ENCODE results near the gene ECHS1. TPM values are rescaled to one million over a fixed set of nuclear protein-coding genes. Genes with fewer than 3 reads are reported as not detected.

ECHS1 gene
- total RNA-seq, 2 experiments from 2014 or later: 47.0 to 48.5 TPM

DNA sequence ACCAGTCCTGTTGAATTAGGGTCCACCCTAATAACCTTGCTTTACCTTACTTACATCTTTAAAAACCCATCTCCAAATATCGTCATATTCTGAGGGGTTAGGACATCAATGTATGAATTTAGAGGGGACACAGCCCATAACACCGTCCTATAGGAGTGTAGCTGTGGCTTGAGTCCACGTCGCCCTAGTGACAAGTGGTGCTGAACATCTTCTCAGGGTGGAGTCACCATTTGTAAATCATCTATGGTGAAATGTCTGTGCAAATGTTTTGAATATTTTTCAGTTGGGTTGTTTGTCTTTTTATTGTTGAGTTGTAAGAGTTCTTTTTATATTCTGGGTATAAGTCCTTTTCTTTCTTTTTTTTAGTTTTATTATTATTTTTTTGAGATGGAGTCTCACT lies 31.2 kb downstream of the ECHS1 start:
- no peaks in the 10 kb centered on the region for H3K36me3 Mint-ChIP-seq (ENCODE audit: low read depth)
- DNase-seq: no peak
- ChIA-PET POLR2A (no interaction called here), CTCF (interaction anchor here (1.6 kb wide), 1 partner anchor 12 kb away, joined by 7 read pairs; no protein-coding TSS in a partner anchor)
- no peak for ATAC-seq
- H3K27ac Mint-ChIP-seq: no peak overlapping the region
- no peaks in the 10 kb centered on the region for H3K9me3 Mint-ChIP-seq (ENCODE audit: insufficient read depth)
- H3K4me1 Mint-ChIP-seq (ENCODE audit: low read depth): peaks cover 5% of the 10 kb centered on the region
- H3K27me3 Mint-ChIP-seq (ENCODE audit: low read depth): peaks cover 25% of the 10 kb centered on the region
- no peak overlapping the region for H3K4me3 Mint-ChIP-seq

DNA sequence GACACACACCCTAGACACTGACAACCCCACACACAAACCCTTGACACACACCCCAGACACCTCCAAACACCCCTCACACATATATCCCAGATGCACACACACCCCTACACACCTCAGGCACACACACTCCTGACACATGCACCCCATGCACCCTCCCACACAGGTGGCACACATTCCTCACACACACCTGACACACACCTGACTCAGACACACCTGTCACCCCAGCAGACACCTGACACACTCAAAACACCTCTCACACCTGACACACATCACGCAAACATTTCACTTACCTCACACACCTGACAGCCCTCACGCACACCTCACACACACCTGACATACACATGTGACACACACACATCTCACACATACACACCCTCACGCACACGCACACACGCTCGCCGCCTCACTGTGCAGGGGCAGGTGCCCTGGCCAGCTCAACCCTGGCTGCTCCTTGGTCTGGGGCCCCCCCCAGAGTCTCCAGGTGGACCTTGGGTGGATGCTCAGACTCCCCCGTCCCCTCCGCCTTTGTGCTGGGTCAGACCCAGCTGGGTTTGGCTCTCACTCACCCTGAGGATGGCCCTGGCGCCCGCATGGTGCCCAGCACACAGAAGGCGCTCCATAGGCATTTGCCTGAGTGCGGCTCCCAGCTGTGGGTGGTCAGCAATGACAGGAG lies 33.3 kb downstream of the ECHS1 start:
- H3K27ac Mint-ChIP-seq: no peak overlapping the region
- no peaks in the 10 kb centered on the region for H3K9me3 Mint-ChIP-seq (ENCODE audit: insufficient read depth)
- DNase-seq (no peak), ATAC-seq (no peak)
- no peak overlapping the region for H3K4me3 Mint-ChIP-seq
- peaks cover 11% of the 10 kb centered on the region for H3K4me1 Mint-ChIP-seq (ENCODE audit: low read depth)
- POLR2A ChIA-PET: no interaction called here
- H3K27me3 Mint-ChIP-seq (ENCODE audit: low read depth): peaks cover 19% of the 10 kb centered on the region
- CTCF ChIA-PET: no interaction called here
- no peaks in the 10 kb centered on the region for H3K36me3 Mint-ChIP-seq (ENCODE audit: low read depth)

DNA sequence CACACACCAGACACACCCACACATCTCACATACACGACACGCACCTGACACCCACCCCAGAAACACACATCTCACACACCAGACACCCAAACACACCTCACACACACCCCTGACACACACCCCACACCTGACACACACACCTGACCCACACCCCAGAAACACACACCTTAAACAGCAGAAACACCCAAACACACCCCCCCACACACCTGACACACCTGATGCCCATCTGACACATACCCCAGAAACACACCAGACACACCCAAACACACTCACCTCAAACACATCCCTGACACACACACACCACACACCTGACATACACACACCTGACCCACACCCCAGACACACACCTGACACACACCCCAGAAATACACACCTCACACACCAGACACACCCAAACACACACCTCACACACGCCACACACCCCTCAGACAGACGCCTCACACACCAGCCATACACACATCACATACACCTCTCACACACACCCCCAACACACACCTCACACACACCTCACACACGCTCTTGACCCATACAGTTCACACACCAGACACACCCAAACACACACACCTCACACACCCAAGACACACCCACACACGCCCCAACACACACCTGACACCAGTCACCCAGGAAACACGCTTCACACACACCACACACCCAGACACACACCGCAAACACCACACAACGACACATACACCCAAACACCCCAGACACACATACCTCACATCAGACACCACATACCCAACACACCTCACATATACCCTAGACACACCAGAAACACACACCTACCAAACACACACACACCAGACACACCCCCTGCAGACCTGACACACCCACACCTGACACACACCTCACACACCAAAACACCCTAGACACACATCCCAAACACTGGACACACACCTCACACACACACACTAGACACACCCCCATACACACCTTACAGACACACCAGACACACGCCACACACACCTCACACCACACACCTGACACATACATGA lies 34.8 kb downstream of the ECHS1 start:
- Mint-ChIP-seq H3K27me3 (ENCODE audit: low read depth) (peaks cover 22% of the 10 kb centered on the region), H3K27ac (no peak overlapping the region), H3K4me1 (ENCODE audit: low read depth) (peaks cover 11% of the 10 kb centered on the region), H3K4me3 (no peak overlapping the region), H3K36me3 (ENCODE audit: low read depth) (no peaks in the 10 kb centered on the region), H3K9me3 (ENCODE audit: insufficient read depth) (no peaks in the 10 kb centered on the region)
- DNase-seq (no peak), ATAC-seq (no peak)
- ChIA-PET POLR2A (no interaction called here), CTCF (no interaction called here)

DNA sequence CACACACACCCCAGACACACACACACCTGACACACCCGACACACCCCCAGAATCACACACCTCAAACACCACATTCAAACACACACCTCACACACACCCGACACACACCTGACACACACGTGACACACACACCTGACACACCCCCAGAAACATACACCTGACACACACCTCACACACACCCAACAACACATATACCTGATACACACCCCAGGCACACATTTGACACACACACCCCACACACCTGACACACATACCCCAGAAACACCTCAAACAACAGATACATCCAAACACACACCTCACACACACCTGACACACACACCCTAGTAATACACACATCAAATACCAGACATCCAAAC lies 35.8 kb downstream of the ECHS1 start:
- ChIA-PET CTCF (no interaction called here), POLR2A (no interaction called here)
- ATAC-seq: no peak
- DNase-seq: no peak
- Mint-ChIP-seq H3K36me3 (ENCODE audit: low read depth) (no peaks in the 10 kb centered on the region), H3K4me1 (ENCODE audit: low read depth) (peaks cover 9% of the 10 kb centered on the region), H3K27me3 (ENCODE audit: low read depth) (peaks cover 25% of the 10 kb centered on the region), H3K27ac (no peak overlapping the region), H3K9me3 (ENCODE audit: insufficient read depth) (no peaks in the 10 kb centered on the region), H3K4me3 (no peak overlapping the region)

DNA sequence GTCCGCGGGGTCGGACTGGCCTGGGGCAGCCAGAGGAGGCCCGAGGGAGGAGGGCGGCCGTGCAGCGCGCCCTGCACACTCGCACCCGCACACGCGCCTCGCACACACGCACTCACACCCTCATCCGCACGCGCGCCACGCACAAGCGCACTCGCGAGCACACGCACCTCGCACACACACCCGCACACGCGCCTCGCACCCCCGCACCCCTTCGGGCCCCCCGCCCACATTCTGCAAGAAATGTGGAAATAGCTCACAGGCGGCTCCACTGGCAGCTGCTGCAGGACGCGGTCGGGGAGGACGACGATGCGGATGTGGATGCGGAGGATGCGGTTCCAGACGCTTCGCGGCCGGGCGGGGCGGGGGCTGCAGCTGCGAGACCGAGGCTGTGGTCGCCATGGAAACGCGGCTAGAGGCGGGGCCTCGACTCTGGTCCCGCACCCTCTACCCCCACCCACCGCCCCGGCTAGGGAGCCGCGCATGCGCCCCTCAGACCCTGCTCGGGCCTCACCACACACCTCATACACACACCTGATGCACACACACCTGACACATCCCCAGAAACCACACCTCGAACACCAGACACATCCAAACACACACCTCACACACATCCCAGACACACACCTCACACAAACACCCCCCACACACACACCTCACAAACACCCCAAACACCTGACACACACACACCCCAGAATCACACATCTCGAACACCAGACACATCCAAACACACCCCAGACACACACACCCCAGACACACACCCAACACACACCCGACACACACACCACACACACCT lies 36.4 kb downstream of the ECHS1 start, which contains the start of gene CALY:
CALY (minus strand) TSS at position 320 of the 793 bp plus-strand sequence. CDS start 7,907 bp downstream, outside the sequence.
- POLR2A ChIA-PET: interaction anchor here (1.1 kb wide), 1 partner anchor 41 kb away, joined by 3 read pairs; no protein-coding TSS in a partner anchor

DNA sequence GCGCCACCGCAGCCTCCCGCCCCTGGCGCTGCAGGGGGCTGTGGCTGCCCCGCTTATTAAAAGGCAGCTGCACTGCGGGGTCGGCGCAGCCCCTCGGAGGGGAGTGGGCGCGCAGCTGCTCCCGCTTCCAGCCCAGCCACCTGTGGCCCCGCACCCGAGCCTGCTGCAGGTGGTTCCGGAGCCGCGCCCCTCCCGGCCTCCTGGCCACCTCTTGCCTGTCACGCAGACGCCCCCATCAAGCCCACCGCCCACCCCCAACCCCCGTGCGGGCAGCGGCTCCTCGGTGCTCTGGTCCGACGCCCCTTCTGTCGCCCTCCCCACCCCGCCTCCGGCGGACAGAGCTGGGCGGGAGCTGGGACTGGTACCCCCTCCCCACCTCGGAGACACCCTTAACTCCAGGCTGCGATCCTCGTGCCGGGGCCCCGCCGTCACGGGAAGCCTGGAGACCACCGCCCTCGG lies 37.0 kb downstream of the ECHS1 start:
- CTCF ChIA-PET: interaction anchor here (1.6 kb wide), 1 partner anchor 29 kb away, joined by 3 read pairs; no protein-coding TSS in a partner anchor
- no peaks in the 10 kb centered on the region for H3K9me3 Mint-ChIP-seq (ENCODE audit: insufficient read depth)
- peaks cover 9% of the 10 kb centered on the region for H3K4me1 Mint-ChIP-seq (ENCODE audit: low read depth)
- ATAC-seq (peak; percentile 5), DNase-seq (no peak)
- H3K27me3 Mint-ChIP-seq (ENCODE audit: low read depth): peaks cover 29% of the 10 kb centered on the region
- H3K36me3 Mint-ChIP-seq (ENCODE audit: low read depth): no peaks in the 10 kb centered on the region
- H3K4me3 Mint-ChIP-seq: no peak overlapping the region
- POLR2A ChIA-PET: interaction anchor here (1.1 kb wide), 1 partner anchor 42 kb away, joined by 3 read pairs; no protein-coding TSS in a partner anchor
- H3K27ac Mint-ChIP-seq: no peak overlapping the region

More for the DNA sequence above, 36.4 kb downstream of the ECHS1 start, which contains the start of gene CALY:
- Mint-ChIP-seq H3K27me3 (ENCODE audit: low read depth) (peaks cover 28% of the 10 kb centered on the region), H3K36me3 (ENCODE audit: low read depth) (no peaks in the 10 kb centered on the region), H3K9me3 (ENCODE audit: insufficient read depth) (no peaks in the 10 kb centered on the region), H3K27ac (peak within 1 kb of the TSS; percentile 52), H3K4me3 (peak within 1 kb of the TSS; percentile 42), H3K4me1 (ENCODE audit: low read depth) (peaks cover 9% of the 10 kb centered on the region)
- ATAC-seq (peak; percentile 40), DNase-seq (peak; percentile 90)
- CTCF ChIA-PET: no interaction called here

DNA sequence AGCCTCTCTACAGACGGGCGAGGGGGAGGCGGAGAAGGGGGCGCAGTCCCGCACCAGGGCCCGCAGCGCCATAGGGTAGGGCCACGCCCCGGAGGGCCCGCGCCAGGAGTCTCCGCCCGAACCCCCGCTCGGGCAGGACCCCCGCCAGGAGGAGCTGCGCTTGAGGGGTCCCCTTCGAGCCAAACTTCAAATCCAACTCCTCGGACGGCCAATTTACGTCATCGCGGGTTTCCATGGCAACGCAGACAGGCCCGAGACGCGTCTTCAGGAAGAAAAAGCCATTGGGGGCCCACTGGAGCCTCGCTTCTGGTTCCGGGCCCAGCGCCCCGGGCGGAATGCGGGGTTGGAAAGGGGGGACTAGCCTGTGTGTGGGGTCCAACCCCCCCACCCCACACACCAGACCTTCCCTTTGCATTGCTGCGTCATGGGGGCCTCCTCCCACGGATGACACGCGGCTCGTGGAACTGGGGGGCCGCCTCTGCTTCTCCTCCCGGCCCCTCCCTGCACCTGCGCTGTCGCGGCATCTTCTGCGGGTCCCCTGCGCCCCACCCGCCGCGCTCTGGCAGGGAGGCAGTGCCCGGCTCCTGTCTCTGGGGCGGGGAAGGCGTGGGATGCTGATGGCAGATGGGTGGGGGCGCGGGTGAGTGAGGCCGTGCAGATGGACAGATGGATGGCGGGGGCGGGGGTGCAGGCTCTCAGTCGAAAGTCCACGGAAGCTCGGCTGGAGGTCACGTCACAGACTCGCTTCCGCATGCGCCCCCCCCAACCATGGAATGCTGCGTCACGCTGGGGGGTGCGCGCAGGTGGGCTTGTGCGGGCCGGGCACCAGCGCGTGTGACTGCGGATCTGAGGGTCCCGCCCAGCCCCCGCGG lies 37.7 kb downstream of the ECHS1 start:
- no peaks in the 10 kb centered on the region for H3K36me3 Mint-ChIP-seq (ENCODE audit: low read depth)
- ChIA-PET POLR2A (no interaction called here), CTCF (interaction anchor here (1.6 kb wide), 1 partner anchor 28 kb away, joined by 3 read pairs; no protein-coding TSS in a partner anchor)
- H3K27ac Mint-ChIP-seq: no peak overlapping the region
- peaks cover 34% of the 10 kb centered on the region for H3K27me3 Mint-ChIP-seq (ENCODE audit: low read depth)
- ATAC-seq (peak; percentile 60), DNase-seq (peak; percentile 87)
- peaks cover 13% of the 10 kb centered on the region for H3K4me1 Mint-ChIP-seq (ENCODE audit: low read depth)
- peak overlapping the region; percentile 42 for H3K4me3 Mint-ChIP-seq
- H3K9me3 Mint-ChIP-seq (ENCODE audit: insufficient read depth): no peaks in the 10 kb centered on the region

DNA sequence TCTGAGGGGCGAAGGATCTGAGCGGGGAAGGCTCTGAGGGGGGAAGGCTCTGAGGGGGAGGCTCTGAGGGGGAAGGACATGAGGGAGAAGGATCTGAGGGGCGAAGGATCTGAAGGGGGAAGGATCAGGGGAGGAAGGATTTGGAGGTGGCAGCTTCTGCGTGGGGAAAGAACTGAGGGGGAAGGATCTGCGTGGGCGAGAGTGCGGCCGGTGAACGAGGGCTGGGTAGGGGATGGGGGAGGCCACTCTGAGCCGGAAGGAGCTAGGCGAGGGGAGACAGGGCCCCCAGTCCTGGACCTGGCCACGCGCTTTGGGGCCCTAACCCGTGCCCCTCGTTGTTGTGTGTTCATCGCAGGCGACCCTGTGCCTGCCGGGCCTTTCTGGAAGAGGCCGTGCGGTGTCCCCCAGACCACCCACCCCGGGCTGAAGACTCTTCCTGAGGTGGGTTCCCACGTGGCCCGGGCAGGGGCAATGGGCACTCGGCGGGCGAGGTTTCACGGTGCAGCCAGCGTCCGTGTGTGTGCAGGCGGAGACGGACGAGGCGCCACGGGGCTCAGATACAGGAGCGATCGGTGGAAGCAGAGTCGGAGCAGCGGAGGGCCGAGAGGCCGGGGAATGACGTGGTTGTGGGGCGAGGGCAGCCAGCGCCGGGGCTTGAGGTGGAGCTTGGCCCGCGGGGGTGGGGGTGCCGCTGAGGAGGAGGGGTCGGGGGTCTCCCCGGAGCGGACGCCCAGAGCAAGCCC lies 38.5 kb downstream of the ECHS1 start:
- Mint-ChIP-seq H3K4me1 (ENCODE audit: low read depth) (peaks cover 16% of the 10 kb centered on the region), H3K27ac (peak overlapping the region; percentile 60), H3K4me3 (peak overlapping the region; percentile 45), H3K27me3 (ENCODE audit: low read depth) (peaks cover 34% of the 10 kb centered on the region), H3K9me3 (ENCODE audit: insufficient read depth) (no peaks in the 10 kb centered on the region), H3K36me3 (ENCODE audit: low read depth) (no peaks in the 10 kb centered on the region)
- ChIA-PET POLR2A (no interaction called here), CTCF (interaction anchor here (1.6 kb wide), 1 partner anchor 28 kb away, joined by 3 read pairs; no protein-coding TSS in a partner anchor)
- no peak for DNase-seq
- peak; percentile 41 for ATAC-seq

DNA sequence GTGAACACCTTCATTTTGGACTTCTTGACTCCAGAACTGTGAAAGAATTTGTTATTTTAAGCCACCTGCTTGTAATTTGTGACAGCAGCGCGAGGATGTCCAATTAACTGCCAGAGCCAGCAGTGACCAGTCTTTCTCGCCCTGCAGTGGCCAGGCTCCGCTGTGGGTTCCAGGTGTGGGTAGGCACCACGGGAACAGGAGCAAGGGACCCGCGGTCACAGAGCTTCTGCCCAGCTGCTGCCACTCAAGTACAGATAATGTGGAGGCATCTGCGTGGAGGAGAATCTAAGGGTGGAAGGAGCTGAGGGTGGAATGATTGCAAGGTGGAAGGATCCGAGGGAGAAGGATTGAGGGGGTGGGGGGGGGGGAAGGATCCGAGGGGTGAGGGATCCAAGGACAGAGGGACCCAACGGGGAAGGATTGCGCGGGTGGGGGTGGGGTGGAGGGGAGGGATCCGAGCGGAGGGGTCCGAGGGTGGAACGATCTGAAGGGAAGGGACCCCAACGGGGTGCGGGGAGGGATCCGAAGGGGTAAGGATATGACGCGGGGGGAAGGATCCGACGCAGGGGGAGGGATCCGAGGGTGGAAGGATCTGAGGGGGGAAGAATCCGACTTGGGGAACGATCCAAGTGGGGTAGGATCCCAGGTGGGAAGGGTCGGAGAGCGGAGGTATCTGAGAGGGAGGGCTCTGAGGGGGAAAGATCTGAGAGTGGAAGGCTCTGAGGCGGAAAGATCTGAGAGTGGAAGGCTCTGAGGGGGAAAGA lies 40.0 kb downstream of the ECHS1 start:
- ChIA-PET CTCF (no interaction called here), POLR2A (no interaction called here)
- Mint-ChIP-seq H3K27ac (no peak overlapping the region), H3K27me3 (ENCODE audit: low read depth) (peaks cover 43% of the 10 kb centered on the region), H3K4me1 (ENCODE audit: low read depth) (peaks cover 18% of the 10 kb centered on the region), H3K9me3 (ENCODE audit: insufficient read depth) (no peaks in the 10 kb centered on the region), H3K36me3 (ENCODE audit: low read depth) (no peaks in the 10 kb centered on the region), H3K4me3 (no peak overlapping the region)
- no peak for DNase-seq
- no peak for ATAC-seq

Data from activated CD8-positive, alpha-beta T cell treated with anti-CD3 and anti-CD28 coated beads, Interleukin-2, amount 10 ng/mL, durations not matched to agents 7 days and 5 days (primary cell).